Measurements from ENCODE around the gene LRRC37A2. TPM values are rescaled to one million over a fixed set of nuclear protein-coding genes. Genes with fewer than 3 reads are reported as not detected.
"Not testable (repeated sequence)": the region's sequence is repeated elsewhere in the genome, so short reads cannot be mapped to it uniquely, and the experiment has no call there.

The LRRC37A2 gene
- total RNA-seq (2016; rRNA removed; fragmentation: Illumina TruSeq; extraction: Trizol): 2.1 and 3.4 TPM in 2 replicates
- total RNA-seq (2016; cell fraction: cytosol; rRNA removed; fragmentation: Illumina TruSeq; extraction: Trizol; ENCODE audit: low read depth): 2.8 and 2.9 TPM in 2 replicates
- 2.3 and 3.7 TPM in 2 replicates for total RNA-seq (2016; cell fraction: insoluble cytoplasmic fraction; rRNA removed; fragmentation: Illumina TruSeq; extraction: Trizol)
- 3.8 and 4.1 TPM in 2 replicates for total RNA-seq (2016; cell fraction: membrane; rRNA removed; fragmentation: Illumina TruSeq; extraction: Trizol)
- total RNA-seq (2016; cell fraction: nucleus; rRNA removed; fragmentation: Illumina TruSeq; extraction: Trizol): 7.0 and 7.2 TPM in 2 replicates
- polyA plus RNA-seq (2011; rRNA removed): 3.3 and 4.1 TPM in 2 replicates
- 1.6 and 1.7 TPM in 2 replicates for polyA plus RNA-seq (2011; cell fraction: cytosol; rRNA removed)
- polyA plus RNA-seq (2011; cell fraction: nucleus; rRNA removed): 7.3 and 8.0 TPM in 2 replicates
- polyA plus RNA-seq (2012): 9.0 and 9.2 TPM in 2 replicates
- polyA plus RNA-seq (2016; cell fraction: cytosol; fragmentation: Illumina TruSeq; extraction: Trizol; ENCODE audit: low read depth): 0.84 and 1.2 TPM in 2 replicates
- polyA plus RNA-seq (2016; cell fraction: insoluble cytoplasmic fraction; fragmentation: Illumina TruSeq; extraction: Trizol; ENCODE audit: low read depth): 2.2 and 2.5 TPM in 2 replicates
- 1.9 and 2.2 TPM in 2 replicates for polyA plus RNA-seq (2016; cell fraction: membrane; fragmentation: Illumina TruSeq; extraction: Trizol; ENCODE audit: low read depth)
- polyA plus RNA-seq (2016; cell fraction: nucleus; fragmentation: Illumina TruSeq; extraction: Trizol; ENCODE audit: insufficient read depth, low read depth): 10.3 and 11.2 TPM in 2 replicates
- polyA minus RNA-seq (2011; rRNA and poly(A)+ RNA removed; ENCODE audit: low replicate concordance): 4.9 and 11.2 TPM in 2 replicates
- 1.1 and 1.8 TPM in 2 replicates for polyA minus RNA-seq (2011; cell fraction: cytosol; rRNA and poly(A)+ RNA removed)
- polyA minus RNA-seq (2011; cell fraction: nucleus; rRNA and poly(A)+ RNA removed): 16.2 and 19.0 TPM in 2 replicates
- Bru-seq, nascent RNA: percentile 54 among the genes with signal in this experiment
- percentile 65 among the genes with signal in this experiment for BruChase-seq, experiment 1, labeled RNA remaining after a 6-hour chase
- percentile 69 among the genes with signal in this experiment for BruChase-seq, experiment 2, labeled RNA remaining after a 2-hour chase
- long read RNA-seq, experiment 1, partial matches to known transcripts: 1 of 3 reads
- long read RNA-seq, experiment 1, other reads (novel, unspliced or antisense): 2 of 3 reads
- long read RNA-seq, experiment 2, partial matches to known transcripts: 0 of 3 reads
- long read RNA-seq, experiment 2, other reads (novel, unspliced or antisense): 1 of 3 reads

DNA sequence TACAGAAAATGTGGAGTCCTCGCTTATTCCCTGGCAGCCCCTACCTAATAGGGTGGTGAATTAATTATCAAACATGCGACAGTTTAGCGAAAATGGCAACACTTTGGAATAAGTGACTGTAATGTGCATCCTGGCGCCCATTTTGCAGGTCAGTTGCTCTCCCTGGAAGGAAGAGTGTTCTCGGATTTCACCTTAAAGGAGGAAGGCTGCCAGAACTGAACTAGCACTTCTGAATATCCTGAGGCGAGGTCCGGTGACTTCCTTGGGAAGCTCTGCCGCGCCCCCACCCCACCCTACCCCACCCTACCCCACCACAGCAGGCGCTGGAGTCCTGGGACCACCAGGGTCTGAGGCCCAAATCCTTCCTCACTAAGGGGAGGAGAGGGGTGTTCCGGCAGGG, at the start of gene LRRC37A2:
Gene LRRC37A2, plus strand, starts transcription at position 301 of the 400 bp plus-strand sequence. CDS start 245 bp downstream, outside the sequence.
- DNase-seq (ENCODE audit: low spot score); intact Hi-C loops (cut with micrococcal nuclease; ENCODE audit: unreplicated experiment); POLR2A ChIA-PET; H4K20me1 ChIP-seq (ENCODE audit: insufficient read depth, low read length); H3K9me3 ChIP-seq (ENCODE audit: low read length); BruUV-seq (replicated peaks); H3K79me2 ChIP-seq (ENCODE audit: insufficient read depth, low read length); FAIRE-seq; H3K27ac ChIP-seq (ENCODE audit: extremely low read length, insufficient read depth, low read length); H2AFZ ChIP-seq (ENCODE audit: low read length); H3K4me2 ChIP-seq (ENCODE audit: low read depth, low read length); H3K4me3 ChIP-seq (replicated peaks in 1 of 3; ENCODE audit: insufficient read depth in 1 of 3, low read depth in 2 of 3, low read length in 3 of 3); CTCF ChIA-PET (ENCODE audit: low intra/inter-chr PET ratio, low total read pairs); H3K4me1 ChIP-seq (ENCODE audit: insufficient read depth, low read length); H3K27me3 ChIP-seq (ENCODE audit: control insufficient read depth in 1 of 2, insufficient read depth in 2 of 2, low read length in 2 of 2); H3K9ac ChIP-seq (ENCODE audit: insufficient read depth, low read depth, low read length); in situ Hi-C loops (cut with HindIII; ENCODE audit: extremely low pct_ligation_motif_present, low pct_unique_long_range_greater_than_20kb); H3K36me3 ChIP-seq (replicated peaks in 1 of 2; ENCODE audit: control insufficient read depth in 1 of 2, insufficient read depth in 2 of 2, low read length in 2 of 2); ATAC-seq: not testable (repeated sequence)
- 92% methylated on average over 3 of the region's 11 CpGs for WGBS (ENCODE audit: low lambda C conversion rate)

- WGBS (ENCODE audit: low lambda C conversion rate): 100% methylated on average over 4 of the region's 5 CpGs
- H3K9me3 ChIP-seq (ENCODE audit: low read length); in situ Hi-C loops (cut with HindIII; ENCODE audit: extremely low pct_ligation_motif_present, low pct_unique_long_range_greater_than_20kb): not testable (repeated sequence)
Observed at GRCh38 chr17:46467618-46468017, 44.6 kb upstream of the LRRC37A2 start.

DNA sequence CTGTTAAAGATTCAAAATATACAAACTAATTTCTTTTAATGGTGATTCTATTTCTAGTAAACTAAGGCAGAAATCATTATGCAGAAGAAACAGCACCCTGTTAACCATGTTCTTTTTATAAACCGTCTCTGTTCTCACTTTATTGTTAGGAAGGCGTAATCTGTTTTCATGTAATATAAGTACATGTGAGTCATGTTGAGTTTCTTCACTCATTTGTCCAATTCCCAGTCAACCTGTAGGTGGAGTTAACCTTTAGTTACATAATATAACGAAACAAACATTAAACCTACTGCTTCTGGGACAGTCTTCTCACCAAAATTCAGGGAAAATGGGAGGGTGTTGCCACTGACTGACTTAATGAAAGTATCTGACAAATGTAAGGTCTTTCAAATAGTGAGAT, 37.8 kb upstream of the LRRC37A2 start:
- H3K4me3 ChIP-seq (replicated peaks in 1 of 3; ENCODE audit: insufficient read depth in 1 of 3, low read depth in 2 of 3, low read length in 3 of 3); H3K4me2 ChIP-seq (ENCODE audit: low read depth, low read length); H3K36me3 ChIP-seq (replicated peaks in 1 of 2; ENCODE audit: control insufficient read depth in 1 of 2, insufficient read depth in 2 of 2, low read length in 2 of 2); H3K9me3 ChIP-seq (ENCODE audit: low read length); BruUV-seq (replicated peaks); H4K20me1 ChIP-seq (ENCODE audit: insufficient read depth, low read length); H3K27ac ChIP-seq (ENCODE audit: extremely low read length, insufficient read depth, low read length); H3K79me2 ChIP-seq (ENCODE audit: insufficient read depth, low read length); FAIRE-seq; ATAC-seq; in situ Hi-C loops (cut with HindIII; ENCODE audit: extremely low pct_ligation_motif_present, low pct_unique_long_range_greater_than_20kb); POLR2A ChIA-PET; DNase-seq (ENCODE audit: low spot score); H3K4me1 ChIP-seq (ENCODE audit: insufficient read depth, low read length); H2AFZ ChIP-seq (ENCODE audit: low read length); H3K9ac ChIP-seq (ENCODE audit: insufficient read depth, low read depth, low read length); H3K27me3 ChIP-seq (ENCODE audit: control insufficient read depth in 1 of 2, insufficient read depth in 2 of 2, low read length in 2 of 2); intact Hi-C loops (cut with micrococcal nuclease; ENCODE audit: unreplicated experiment); CTCF ChIA-PET (ENCODE audit: low intra/inter-chr PET ratio, low total read pairs): not testable (repeated sequence)
- WGBS (ENCODE audit: low lambda C conversion rate): 57% methylated on average over 1 of the region's 3 CpGs

More at GRCh38 chr17:46467618-46468017, 44.6 kb upstream of the LRRC37A2 start:
- CTCF ChIA-PET (ENCODE audit: low intra/inter-chr PET ratio, low total read pairs); DNase-seq (ENCODE audit: low spot score); H3K9ac ChIP-seq (ENCODE audit: insufficient read depth, low read depth, low read length); H2AFZ ChIP-seq (ENCODE audit: low read length); BruUV-seq (replicated peaks); ATAC-seq; H3K79me2 ChIP-seq (ENCODE audit: insufficient read depth, low read length); H3K27me3 ChIP-seq (ENCODE audit: control insufficient read depth in 1 of 2, insufficient read depth in 2 of 2, low read length in 2 of 2); POLR2A ChIA-PET; H4K20me1 ChIP-seq (ENCODE audit: insufficient read depth, low read length); H3K4me2 ChIP-seq (ENCODE audit: low read depth, low read length); intact Hi-C loops (cut with micrococcal nuclease; ENCODE audit: unreplicated experiment); H3K4me3 ChIP-seq (replicated peaks in 1 of 3; ENCODE audit: insufficient read depth in 1 of 3, low read depth in 2 of 3, low read length in 3 of 3); H3K27ac ChIP-seq (ENCODE audit: extremely low read length, insufficient read depth, low read length); H3K36me3 ChIP-seq (replicated peaks in 1 of 2; ENCODE audit: control insufficient read depth in 1 of 2, insufficient read depth in 2 of 2, low read length in 2 of 2); FAIRE-seq; H3K4me1 ChIP-seq (ENCODE audit: insufficient read depth, low read length): not testable (repeated sequence)

- H3K9ac ChIP-seq (ENCODE audit: insufficient read depth, low read depth, low read length); CTCF ChIA-PET (ENCODE audit: low intra/inter-chr PET ratio, low total read pairs); in situ Hi-C loops (cut with HindIII; ENCODE audit: extremely low pct_ligation_motif_present, low pct_unique_long_range_greater_than_20kb); H3K36me3 ChIP-seq (replicated peaks in 1 of 2; ENCODE audit: control insufficient read depth in 1 of 2, insufficient read depth in 2 of 2, low read length in 2 of 2); H2AFZ ChIP-seq (ENCODE audit: low read length); POLR2A ChIA-PET; intact Hi-C loops (cut with micrococcal nuclease; ENCODE audit: unreplicated experiment); BruUV-seq (replicated peaks); H3K79me2 ChIP-seq (ENCODE audit: insufficient read depth, low read length); ATAC-seq; H3K9me3 ChIP-seq (ENCODE audit: low read length); H3K4me3 ChIP-seq (replicated peaks in 1 of 3; ENCODE audit: insufficient read depth in 1 of 3, low read depth in 2 of 3, low read length in 3 of 3); H3K27me3 ChIP-seq (ENCODE audit: control insufficient read depth in 1 of 2, insufficient read depth in 2 of 2, low read length in 2 of 2); H3K4me1 ChIP-seq (ENCODE audit: insufficient read depth, low read length); H3K27ac ChIP-seq (ENCODE audit: extremely low read length, insufficient read depth, low read length); FAIRE-seq; H3K4me2 ChIP-seq (ENCODE audit: low read depth, low read length); DNase-seq (ENCODE audit: low spot score); H4K20me1 ChIP-seq (ENCODE audit: insufficient read depth, low read length): not testable (repeated sequence)
- WGBS (ENCODE audit: low lambda C conversion rate): 86% methylated on average over 2 of the region's 2 CpGs
Observed at GRCh38 chr17:46475583-46475982, 36.7 kb upstream of the LRRC37A2 start.

All from HepG2 (cell line).